Spleen (tissue), 7 donors: Measurements from ENCODE around the gene GNPTAB.

Experiments used
- CTCF ChIP-seq, 11 experiments: fragments of 200-600 bp in 7 of 11; fragments of 450-650 bp in 4 of 11; sonication (generic) in 4 of 11; IDR thresholded peaks in 8 of 11; conservative IDR thresholded peaks in 3 of 11; 1 replicate in 7 of 11; 2 replicates in 4 of 11; pipeline versions ENCODE4 v1.4.0 to v1.8.0; 2016 to 2021; ENCODE audit warnings: antibody characterized with exemption in 11 of 11, inconsistent platforms in 4 of 11, mild to moderate bottlenecking in 1 of 11
- POLR2A ChIP-seq, 3 donors: fragments of 450-650 bp; IDR thresholded peaks; one replicate each; pipeline ENCODE4 v1.5.1; 2017; ENCODE audit warnings: antibody characterized with exemption in 3 of 3, mild to moderate bottlenecking in 1 of 3
- POLR2AphosphoS5 ChIP-seq, 3 donors: sonication (generic); formaldehyde crosslinking; IDR thresholded peaks; one replicate each; pipeline ENCODE4 v1.5.1; 2017; ENCODE audit warnings: antibody characterized with exemption in 3 of 3
- donor health status: DM: no; HTN: no; CAD: no; lungs with moderate emphysema.
- donor health status: DM: no; HTN: no; CAD: no.
- donor health status: DM: no; HTN: no; CAD: no.

- TF ChIP-seq POLR2A (IDR thresholded peaks at IDR 0.05) (no peak), CTCF (IDR thresholded peaks at IDR 0.05 in 8 of 11, conservative IDR thresholded peaks at IDR 0.05 in 3 of 11) (no peak), POLR2AphosphoS5 (IDR thresholded peaks at IDR 0.05) (no peak)
These were observed 45.6 kb upstream of the GNPTAB start for GRCh38 chr12:101876322-101876860.
